ENCODE measurements around the gene DNASE2. TPM values are rescaled to one million over a fixed set of nuclear protein-coding genes. Genes with fewer than 3 reads are reported as not detected.

Gene DNASE2
- total RNA-seq, 4 donors from 2014 or later = 26.6 to 37.4 (median 31.2) TPM

- no peak for TF ChIP-seq POLR2A (IDR thresholded peaks at IDR 0.05; ENCODE audit: low read depth)
- TF ChIP-seq EP300 (IDR thresholded peaks at IDR 0.05) = no peak
- no peak for TF ChIP-seq CTCF (IDR thresholded peaks at IDR 0.05)
- no peak for TF ChIP-seq POLR2AphosphoS5 (IDR thresholded peaks at IDR 0.05)
- intact Hi-C loops (cut with DNase I) = no loop called here
- DNase-seq (ENCODE audit: extremely low spot score) = no peak
- H3K36me3 ChIP-seq = no peaks in the 10 kb centered on the region
- H3K9me3 ChIP-seq = no peaks in the 10 kb centered on the region
- peak overlapping the region; percentile 28 to 43 (median 35) for H3K4me3 ChIP-seq
- WGBS = 22% methylated on average over 4 of the region's 4 CpGs
- H3K27ac ChIP-seq (replicated peaks in 1 of 4) = peak overlapping the region; percentile 81 to 87 (median 83)
- peaks cover 21 to 29% (median 25%) of the 10 kb centered on the region in 4 donors for H3K4me1 ChIP-seq
- no peaks in the 10 kb centered on the region for H3K27me3 ChIP-seq
These were observed 31.3 kb upstream of the DNASE2 start for GRCh38 chr19:12912571-12912970.

GRCh38 chr19:12907166-12907565 is 25.9 kb upstream of the DNASE2 start:
- WGBS = 79% methylated on average over 9 of the region's 9 CpGs
- no peaks in the 10 kb centered on the region for H3K9me3 ChIP-seq
- no peak for DNase-seq (ENCODE audit: extremely low spot score)
- no peak overlapping the region for H3K27ac ChIP-seq (replicated peaks in 1 of 4)
- no peak overlapping the region for H3K4me3 ChIP-seq
- peaks cover 0 to 8% (median 0%) of the 10 kb centered on the region in 4 donors for H3K36me3 ChIP-seq
- peaks cover under 1 to 5% (median 3%) of the 10 kb centered on the region in 4 donors for H3K4me1 ChIP-seq
- intact Hi-C loops (cut with DNase I) = no loop called here
- H3K27me3 ChIP-seq = no peaks in the 10 kb centered on the region
- no peak for TF ChIP-seq CTCF (IDR thresholded peaks at IDR 0.05)
- no peak for TF ChIP-seq POLR2A (IDR thresholded peaks at IDR 0.05; ENCODE audit: low read depth)
- no peak for TF ChIP-seq POLR2AphosphoS5 (IDR thresholded peaks at IDR 0.05)
- no peak for TF ChIP-seq EP300 (IDR thresholded peaks at IDR 0.05)

GRCh38 chr19:12899891-12900518 is 18.8 kb upstream of the DNASE2 start:
- H3K36me3 ChIP-seq = peaks cover 22 to 72% (median 44%) of the 10 kb centered on the region in 4 donors
- WGBS = 91% methylated on average over 10 of the region's 10 CpGs
- TF ChIP-seq CTCF (IDR thresholded peaks at IDR 0.05) (no peak), POLR2AphosphoS5 (IDR thresholded peaks at IDR 0.05) (no peak), EP300 (IDR thresholded peaks at IDR 0.05) (no peak), POLR2A (IDR thresholded peaks at IDR 0.05; ENCODE audit: low read depth) (no peak)
- no peak overlapping the region for H3K27ac ChIP-seq (replicated peaks in 1 of 4)
- H3K4me3 ChIP-seq = no peak overlapping the region
- no peaks in the 10 kb centered on the region for H3K4me1 ChIP-seq
- DNase-seq (ENCODE audit: extremely low spot score) = no peak
- intact Hi-C loops (cut with DNase I) = no loop called here
- no peaks in the 10 kb centered on the region for H3K9me3 ChIP-seq
- no peaks in the 10 kb centered on the region for H3K27me3 ChIP-seq

- no peak for TF ChIP-seq EP300 (IDR thresholded peaks at IDR 0.05)
- TF ChIP-seq POLR2A (IDR thresholded peaks at IDR 0.05; ENCODE audit: low read depth) = no peak
- TF ChIP-seq POLR2AphosphoS5 (IDR thresholded peaks at IDR 0.05) = no peak
- TF ChIP-seq CTCF (IDR thresholded peaks at IDR 0.05) = no peak
- H3K4me3 ChIP-seq = no peak overlapping the region
- 100% methylated on average over 10 of the region's 17 CpGs for WGBS
- no peak overlapping the region for H3K27ac ChIP-seq (replicated peaks in 1 of 4)
- no peak for DNase-seq (ENCODE audit: extremely low spot score)
- no peaks in the 10 kb centered on the region for H3K27me3 ChIP-seq
- H3K4me1 ChIP-seq = peaks cover 8 to 13% (median 12%) of the 10 kb centered on the region in 4 donors
- H3K36me3 ChIP-seq = peaks cover 32 to 87% (median 66%) of the 10 kb centered on the region in 4 donors
- H3K9me3 ChIP-seq = no peaks in the 10 kb centered on the region
- intact Hi-C loops (cut with DNase I) = no loop called here
These were observed 15.2 kb upstream of the DNASE2 start for GRCh38 chr19:12896460-12896859.

Measured in esophagus muscularis mucosa (tissue), 4 donors.